ENCODE measurements around the gene FNTB.

DNA sequence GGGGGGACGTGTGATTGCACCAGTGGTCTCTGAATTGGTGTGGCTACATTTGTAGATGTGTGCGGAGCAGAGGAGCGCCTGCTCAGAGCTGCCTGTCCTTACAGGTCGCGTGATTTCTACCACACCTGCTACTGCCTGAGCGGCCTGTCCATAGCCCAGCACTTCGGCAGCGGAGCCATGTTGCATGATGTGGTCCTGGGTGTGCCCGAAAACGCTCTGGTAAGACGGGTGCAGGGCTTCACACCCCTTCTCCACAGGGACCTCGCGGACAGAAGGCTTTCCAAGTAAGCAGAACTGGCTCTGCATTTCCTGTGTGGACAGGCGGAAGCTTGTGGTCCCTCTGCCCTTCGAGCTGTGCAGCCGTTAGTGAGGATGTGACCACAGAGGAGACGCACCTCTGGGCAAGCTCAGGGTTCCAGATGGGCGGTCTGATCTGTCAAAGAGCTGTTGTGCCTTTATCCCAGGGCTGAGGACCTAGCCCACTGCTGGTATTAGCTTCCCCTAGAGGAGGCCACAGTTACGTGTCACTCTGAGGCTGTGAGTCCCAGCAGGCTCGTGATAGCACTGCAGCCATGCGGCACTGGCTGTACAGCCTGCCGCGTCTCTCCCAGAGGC is 67.9 kb downstream of the FNTB start:
- TF ChIP-seq, protein P1, sequence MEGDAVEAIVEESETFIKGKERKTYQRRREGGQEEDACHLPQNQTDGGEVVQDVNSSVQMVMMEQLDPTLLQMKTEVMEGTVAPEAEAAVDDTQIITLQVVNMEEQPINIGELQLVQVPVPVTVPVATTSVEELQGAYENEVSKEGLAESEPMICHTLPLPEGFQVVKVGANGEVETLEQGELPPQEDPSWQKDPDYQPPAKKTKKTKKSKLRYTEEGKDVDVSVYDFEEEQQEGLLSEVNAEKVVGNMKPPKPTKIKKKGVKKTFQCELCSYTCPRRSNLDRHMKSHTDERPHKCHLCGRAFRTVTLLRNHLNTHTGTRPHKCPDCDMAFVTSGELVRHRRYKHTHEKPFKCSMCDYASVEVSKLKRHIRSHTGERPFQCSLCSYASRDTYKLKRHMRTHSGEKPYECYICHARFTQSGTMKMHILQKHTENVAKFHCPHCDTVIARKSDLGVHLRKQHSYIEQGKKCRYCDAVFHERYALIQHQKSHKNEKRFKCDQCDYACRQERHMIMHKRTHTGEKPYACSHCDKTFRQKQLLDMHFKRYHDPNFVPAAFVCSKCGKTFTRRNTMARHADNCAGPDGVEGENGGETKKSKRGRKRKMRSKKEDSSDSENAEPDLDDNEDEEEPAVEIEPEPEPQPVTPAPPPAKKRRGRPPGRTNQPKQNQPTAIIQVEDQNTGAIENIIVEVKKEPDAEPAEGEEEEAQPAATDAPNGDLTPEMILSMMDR (IDR thresholded peaks at IDR 0.05), result no peak
- TF ChIP-seq POLR2A (IDR thresholded peaks at IDR 0.05), result no peak
